ENCODE results near the gene WDR75.
"Not testable (repeated sequence)": the region's sequence is repeated elsewhere in the genome, so short reads cannot be mapped to it uniquely, and the experiment has no call there.

Gene WDR75

GRCh38 chr2:189441709-189442074 lies 418 bp downstream of the WDR75 start:
- DNase-seq (ENCODE audit: low read depth): no peak

DNA sequence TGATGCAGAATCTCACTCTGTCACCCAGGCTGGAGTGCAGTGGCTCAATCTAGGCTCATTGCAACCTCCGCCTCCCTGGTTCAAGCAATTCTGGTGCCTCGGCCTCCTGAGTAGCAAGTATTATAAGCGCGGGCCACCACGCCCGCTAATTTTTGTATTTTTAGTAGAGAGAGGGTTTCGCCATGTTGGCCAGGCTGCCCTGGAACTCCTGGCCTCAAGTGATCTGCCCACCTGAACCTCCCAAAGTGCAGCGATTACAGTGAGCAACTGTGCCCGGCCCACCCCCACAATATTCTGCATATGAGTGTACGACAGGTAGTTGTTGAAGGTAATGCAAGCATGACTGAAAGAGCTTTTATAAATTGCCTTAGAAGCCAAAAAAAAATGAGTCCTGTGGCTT lies 1.2 kb downstream of the WDR75 start:
- DNase-seq (ENCODE audit: low read depth): no peak

DNA sequence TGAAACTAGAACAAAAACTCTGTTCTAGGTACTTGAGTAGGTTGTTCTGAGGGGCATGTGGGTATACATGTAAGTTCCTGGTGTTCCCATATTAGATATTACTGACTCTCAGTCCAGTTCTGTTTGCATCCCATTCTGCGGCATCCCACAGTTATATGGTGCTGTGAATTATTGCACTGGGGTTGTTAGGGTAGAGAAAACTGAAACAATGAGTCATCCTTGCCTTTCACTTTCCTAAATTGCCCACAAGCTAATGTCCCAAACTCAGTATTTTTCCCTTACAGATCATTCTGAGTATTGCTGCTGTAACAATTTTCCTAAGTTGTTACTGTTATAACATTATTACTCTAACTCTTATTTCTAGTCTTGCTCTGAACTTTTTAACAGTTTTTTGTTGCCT lies 3.0 kb downstream of the WDR75 start:
- DNase-seq (ENCODE audit: low read depth): no peak

- no peak for DNase-seq (ENCODE audit: low read depth)
Measured at GRCh38 chr2:189446780-189447179, 5.5 kb downstream of the WDR75 start.

- no peak for DNase-seq (ENCODE audit: low read depth)
Measured at GRCh38 chr2:189454009-189454408, 12.7 kb downstream of the WDR75 start.

DNA sequence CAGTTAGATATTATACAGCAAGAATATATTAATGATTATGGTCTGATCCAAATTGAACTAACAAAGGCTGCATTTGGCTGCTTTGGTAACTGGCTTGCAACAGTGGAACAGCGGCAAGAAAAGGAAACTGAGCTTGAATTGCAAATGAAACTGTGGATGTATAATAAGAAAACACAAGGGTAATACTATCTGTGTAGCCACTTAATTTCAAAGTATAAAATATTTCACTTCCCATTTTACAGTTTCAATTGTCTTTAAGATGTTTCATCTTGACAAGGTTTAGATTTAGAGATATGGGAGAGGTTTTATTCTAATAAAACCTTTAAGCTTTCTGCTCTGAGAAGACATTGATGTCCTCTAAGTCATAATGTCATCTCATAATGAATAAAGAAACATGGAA lies 23.8 kb downstream of the WDR75 start:
- no peak for DNase-seq (ENCODE audit: low read depth)

- DNase-seq (ENCODE audit: low read depth): no peak
Measured at GRCh38 chr2:189465478-189465877, 24.2 kb downstream of the WDR75 start.

DNA sequence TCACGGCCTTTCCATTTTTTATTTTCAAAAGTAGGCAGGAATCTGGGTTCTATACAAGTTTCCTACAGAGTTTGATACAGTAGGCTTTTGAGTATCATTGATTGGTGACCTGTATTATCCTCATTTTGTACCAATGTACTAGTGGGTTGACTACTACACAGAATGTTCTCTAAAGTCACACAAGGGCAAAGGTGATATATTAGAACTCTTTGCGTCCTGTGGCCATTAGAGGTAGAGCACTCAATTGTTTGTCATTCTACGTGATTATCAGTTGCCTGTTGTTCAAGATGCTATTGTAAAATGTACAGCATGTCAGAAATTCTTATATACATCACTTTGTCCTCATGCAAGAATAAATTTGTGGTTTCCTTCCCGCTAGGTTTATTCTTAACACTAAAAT lies 24.8 kb downstream of the WDR75 start:
- no peak for DNase-seq (ENCODE audit: low read depth)

DNA sequence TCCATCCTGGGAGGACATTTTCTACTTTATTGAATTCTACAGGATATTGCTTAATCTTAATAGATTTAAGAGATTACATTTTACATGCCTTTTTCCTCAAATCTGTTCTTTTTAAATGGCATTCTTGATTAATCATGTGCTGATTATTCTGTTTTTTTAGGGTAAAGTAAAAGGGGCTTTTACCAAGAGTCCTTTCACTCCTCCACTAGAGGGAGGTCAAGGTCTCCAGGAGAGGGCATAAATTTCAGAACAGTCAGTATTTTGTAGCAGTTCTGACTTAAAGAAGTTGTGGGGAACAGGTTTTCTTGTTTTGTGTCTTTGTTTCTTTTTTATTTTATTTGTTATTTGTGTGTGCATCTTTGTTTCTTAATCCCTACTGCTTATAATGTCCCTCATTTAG lies 25.4 kb downstream of the WDR75 start:
- no peak for DNase-seq (ENCODE audit: low read depth)

GRCh38 chr2:189467160-189467559 lies 25.9 kb downstream of the WDR75 start:
- DNase-seq (ENCODE audit: low read depth): no peak

DNA sequence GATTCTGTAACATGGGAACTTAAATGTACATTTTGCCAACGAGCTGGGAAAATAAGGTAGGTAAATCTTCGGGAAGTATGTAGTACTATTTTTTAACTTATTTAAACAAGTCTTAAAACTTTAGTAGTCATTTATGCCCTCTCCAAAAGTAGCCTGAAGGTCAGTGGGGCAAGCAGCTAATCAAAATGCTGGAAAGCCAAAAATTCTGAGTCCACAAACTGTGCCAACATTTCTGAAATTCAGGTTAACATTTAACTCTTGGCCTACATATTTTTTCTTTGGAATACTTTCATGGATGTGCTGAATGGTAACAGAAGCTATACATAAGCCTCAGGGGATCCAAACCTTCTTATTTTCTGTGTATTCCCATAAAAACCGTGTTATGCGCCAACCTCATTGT lies 26.3 kb downstream of the WDR75 start:
- no peak for DNase-seq (ENCODE audit: low read depth)

DNA sequence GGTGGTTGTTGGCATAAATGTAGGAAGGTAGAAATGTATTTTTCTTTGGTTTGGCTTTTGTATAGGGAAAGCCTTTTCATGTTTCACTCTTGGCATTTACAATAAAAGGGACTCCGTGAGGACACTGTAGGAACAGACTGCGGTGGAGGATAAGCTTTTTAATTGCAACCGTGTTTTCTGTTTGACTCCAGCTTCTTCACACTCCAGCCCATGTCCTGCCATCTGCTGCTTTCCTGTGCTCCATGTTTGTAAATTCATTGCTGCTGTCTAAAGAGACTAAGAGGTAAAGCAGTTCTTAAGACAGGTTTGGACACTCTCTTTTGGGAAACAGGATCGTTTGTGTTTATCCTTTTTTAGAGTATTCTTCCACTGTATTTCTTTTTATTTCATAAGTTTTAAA lies 33.3 kb downstream of the WDR75 start:
- DNase-seq (ENCODE audit: low read depth): no peak

- no peak for DNase-seq (ENCODE audit: low read depth)
Measured at GRCh38 chr2:189477756-189478155, 36.5 kb downstream of the WDR75 start.

GRCh38 chr2:189478289-189478688 lies 37.0 kb downstream of the WDR75 start:
- DNase-seq (ENCODE audit: low read depth): not testable (repeated sequence)

- DNase-seq (ENCODE audit: low read depth): no peak
Measured at GRCh38 chr2:189481071-189481470, 39.8 kb downstream of the WDR75 start.

GRCh38 chr2:189483571-189483970 lies 42.3 kb downstream of the WDR75 start:
- DNase-seq (ENCODE audit: low read depth): no peak

DNA sequence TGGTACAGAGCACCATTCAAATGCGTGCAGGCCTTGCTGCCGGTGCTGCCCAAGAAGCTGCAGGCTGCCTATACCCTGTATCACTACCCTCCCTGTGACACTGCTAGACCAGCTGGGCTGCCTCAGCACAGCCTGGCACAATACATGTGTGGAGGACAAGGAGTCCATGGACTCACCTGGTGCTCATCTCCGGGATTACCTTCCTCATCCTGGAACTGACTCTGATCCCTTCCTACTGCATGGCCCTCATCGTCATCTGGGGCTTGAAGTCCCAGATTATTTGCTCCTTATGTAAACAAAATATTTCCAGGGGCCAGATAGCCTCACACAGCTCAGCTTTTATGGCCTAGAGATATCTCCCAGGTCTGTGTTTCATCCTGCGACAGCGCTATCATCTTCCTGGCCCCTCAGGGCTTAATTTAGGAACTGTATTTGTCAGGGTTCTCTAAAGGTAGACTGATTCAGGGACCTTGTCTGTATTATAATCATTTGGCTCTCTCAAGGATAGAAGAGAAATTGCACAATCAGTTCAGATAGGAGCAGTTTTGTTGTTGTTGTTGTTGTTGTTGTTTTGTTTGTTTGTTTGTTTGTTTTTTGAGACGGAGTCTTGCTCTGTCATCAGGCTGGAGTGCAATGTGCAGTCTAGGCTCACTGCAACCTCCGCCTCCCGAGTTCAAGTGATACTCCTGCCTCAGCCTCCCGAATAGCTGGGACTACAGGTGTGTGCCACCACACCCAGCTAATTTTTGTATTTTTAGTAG lies 42.9 kb downstream of the WDR75 start:
- no peak for DNase-seq (ENCODE audit: low read depth)

- DNase-seq (ENCODE audit: low read depth): no peak
Measured at GRCh38 chr2:189485146-189485545, 43.9 kb downstream of the WDR75 start.

GRCh38 chr2:189486237-189486770 lies 45.0 kb downstream of the WDR75 start:
- no peak for DNase-seq (ENCODE audit: low read depth)

GRCh38 chr2:189487283-189488007 lies 46.2 kb downstream of the WDR75 start:
- no peak for DNase-seq (ENCODE audit: low read depth)

GRCh38 chr2:189488008-189488310 lies 46.7 kb downstream of the WDR75 start:
- no peak for DNase-seq (ENCODE audit: low read depth)

- DNase-seq (ENCODE audit: low read depth): no peak
Measured at GRCh38 chr2:189492451-189492850, 51.2 kb downstream of the WDR75 start.

GRCh38 chr2:189498205-189498604 lies 56.9 kb downstream of the WDR75 start:
- DNase-seq (ENCODE audit: low read depth): no peak

DNA sequence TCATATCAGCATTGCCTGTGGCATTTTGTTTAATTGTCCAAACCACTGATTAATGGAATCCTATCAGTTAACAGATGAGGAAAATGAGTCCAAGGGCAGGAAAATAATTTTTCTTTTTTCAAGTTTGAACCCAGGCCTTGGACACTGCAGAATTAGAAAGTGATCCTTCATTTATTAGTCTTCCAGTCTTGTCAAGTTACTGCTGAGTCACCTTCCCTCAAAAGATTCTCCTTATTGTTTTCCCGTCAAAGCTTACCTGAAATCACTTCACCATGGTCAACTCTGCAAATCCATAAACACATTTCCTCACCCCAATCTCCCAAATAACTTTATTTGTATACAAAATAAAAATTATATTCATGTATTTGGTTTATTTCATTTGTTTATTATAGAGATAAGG lies 57.9 kb downstream of the WDR75 start:
- DNase-seq (ENCODE audit: low read depth): no peak

All from activated T-cell treated with anti-CD3 and anti-CD28 coated beads for 48 hours (primary cell).